Fibroblast of the aortic adventitia (primary cell): Measurements from ENCODE around the gene PPFIBP2. TPM values are rescaled to one million over a fixed set of nuclear protein-coding genes. Genes with fewer than 3 reads are reported as not detected.

Experiments
- DNase-seq: peaks from one replicate; pipeline ENCODE4 v3.0.0-alpha.2; 2010; ENCODE audit warnings: low read depth
- H3K4me3 ChIP-seq: 2 replicates; pipeline ENCODE4 v1.5.1; 2011; ENCODE audit warnings: low read depth, mild to moderate bottlenecking, control low read depth, low read length, moderate library complexity
- total RNA-seq: library from RNA; depleted of rRNA; stranded (reverse); fragments of >200 nt; gene quantifications from 2 replicates; pipeline ENCODE4 v1.2.3, GENCODE V29; 2012; ENCODE audit warnings: low replicate concordance
- TF ChIP-seq, protein P1 (sequence below): IDR thresholded peaks from 2 replicates; pipeline ENCODE4 v1.5.1; 2011; ENCODE audit warnings: mild to moderate bottlenecking, low read length, control low read depth, inconsistent platforms; ENCODE audit not compliant: insufficient read depth

PPFIBP2 gene
- total RNA-seq, 1 donor: 11.7 TPM

DNA sequence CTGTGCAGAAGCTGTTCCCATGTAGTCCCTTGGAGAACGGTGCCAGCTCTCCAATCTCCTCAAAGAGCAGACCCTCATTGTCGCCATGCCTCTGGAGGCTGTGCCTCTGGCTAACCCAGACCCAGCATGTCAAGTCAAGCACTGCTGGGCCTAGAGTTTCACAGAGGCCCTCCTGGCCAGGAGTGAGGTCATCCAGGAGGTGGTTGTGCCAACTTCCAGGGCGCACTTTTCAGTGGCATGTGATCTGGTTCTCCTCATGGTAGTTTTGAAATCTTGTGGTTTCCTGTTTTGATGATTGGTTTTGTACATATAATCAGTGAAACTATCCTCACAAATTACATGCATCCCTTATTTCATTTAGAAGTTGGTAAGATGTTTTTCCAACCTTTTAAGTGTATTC, 78.9 kb downstream of the PPFIBP2 start:
- DNase-seq: peak; percentile 85
- no peak overlapping the region for H3K4me3 ChIP-seq
- TF ChIP-seq, protein P1, sequence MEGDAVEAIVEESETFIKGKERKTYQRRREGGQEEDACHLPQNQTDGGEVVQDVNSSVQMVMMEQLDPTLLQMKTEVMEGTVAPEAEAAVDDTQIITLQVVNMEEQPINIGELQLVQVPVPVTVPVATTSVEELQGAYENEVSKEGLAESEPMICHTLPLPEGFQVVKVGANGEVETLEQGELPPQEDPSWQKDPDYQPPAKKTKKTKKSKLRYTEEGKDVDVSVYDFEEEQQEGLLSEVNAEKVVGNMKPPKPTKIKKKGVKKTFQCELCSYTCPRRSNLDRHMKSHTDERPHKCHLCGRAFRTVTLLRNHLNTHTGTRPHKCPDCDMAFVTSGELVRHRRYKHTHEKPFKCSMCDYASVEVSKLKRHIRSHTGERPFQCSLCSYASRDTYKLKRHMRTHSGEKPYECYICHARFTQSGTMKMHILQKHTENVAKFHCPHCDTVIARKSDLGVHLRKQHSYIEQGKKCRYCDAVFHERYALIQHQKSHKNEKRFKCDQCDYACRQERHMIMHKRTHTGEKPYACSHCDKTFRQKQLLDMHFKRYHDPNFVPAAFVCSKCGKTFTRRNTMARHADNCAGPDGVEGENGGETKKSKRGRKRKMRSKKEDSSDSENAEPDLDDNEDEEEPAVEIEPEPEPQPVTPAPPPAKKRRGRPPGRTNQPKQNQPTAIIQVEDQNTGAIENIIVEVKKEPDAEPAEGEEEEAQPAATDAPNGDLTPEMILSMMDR: no peak

DNA sequence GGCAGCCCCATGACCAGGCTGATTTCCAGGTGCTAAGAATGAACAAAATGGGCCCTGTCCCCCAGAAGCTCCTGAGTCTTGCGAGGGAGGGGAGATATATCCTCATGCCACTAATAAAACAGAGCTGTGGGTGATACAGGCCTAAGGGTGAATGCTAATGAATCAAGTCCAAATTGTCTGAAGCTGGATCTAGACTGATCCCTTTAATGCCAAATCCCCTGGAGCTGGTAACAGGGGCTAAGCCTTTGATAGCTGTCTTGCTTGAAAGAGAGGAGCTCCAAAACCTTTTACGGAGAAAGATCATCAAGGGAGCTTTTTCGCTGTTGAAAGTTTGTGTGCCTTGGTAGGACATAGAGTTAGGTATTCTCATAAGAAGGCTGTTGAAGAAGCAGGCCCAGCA, 79.7 kb downstream of the PPFIBP2 start:
- no peak for DNase-seq
- H3K4me3 ChIP-seq: no peak overlapping the region
- TF ChIP-seq, protein P1: no peak

DNA sequence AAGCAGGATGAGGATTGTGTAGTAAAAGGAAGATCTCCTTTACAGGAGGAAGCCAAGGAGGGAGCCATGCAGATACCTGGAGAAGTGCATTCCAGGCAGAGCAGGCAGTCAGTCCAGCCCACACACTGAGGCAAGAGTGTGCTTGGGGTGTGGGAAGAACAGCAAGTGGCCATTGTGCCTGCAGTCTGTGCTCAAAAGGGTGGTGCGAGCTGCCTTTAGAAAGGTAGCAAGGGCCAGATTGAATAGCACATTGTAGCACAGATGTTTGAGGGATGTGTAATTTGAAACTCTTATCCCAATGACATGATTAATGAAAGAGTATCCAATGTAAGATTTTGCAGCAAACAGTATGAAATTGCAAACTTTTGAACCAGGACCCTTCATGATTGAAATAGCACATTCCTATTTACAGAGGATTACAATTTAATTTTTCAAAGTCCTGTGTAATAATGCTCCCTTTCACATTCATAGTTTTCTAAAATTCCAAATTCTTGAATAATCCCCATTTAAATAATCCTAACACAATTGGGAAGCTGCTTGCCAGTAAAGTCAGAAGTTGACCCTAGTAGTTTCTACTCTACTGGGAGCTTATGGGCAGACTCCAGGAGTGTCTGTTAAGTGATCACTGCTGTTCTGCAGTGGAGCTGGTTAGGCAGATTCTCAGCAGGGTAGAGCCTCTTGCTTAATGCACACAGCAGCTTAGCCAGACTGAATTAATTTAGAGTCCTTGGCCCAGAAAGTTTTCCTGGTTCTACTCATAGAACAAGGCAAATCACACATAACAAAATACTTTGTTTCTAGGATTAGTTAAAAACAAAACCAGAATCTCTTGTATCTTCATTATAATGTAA, 81.4 kb downstream of the PPFIBP2 start:
- peak; percentile 88 for DNase-seq
- no peak overlapping the region for H3K4me3 ChIP-seq
- TF ChIP-seq, protein P1: no peak

DNA sequence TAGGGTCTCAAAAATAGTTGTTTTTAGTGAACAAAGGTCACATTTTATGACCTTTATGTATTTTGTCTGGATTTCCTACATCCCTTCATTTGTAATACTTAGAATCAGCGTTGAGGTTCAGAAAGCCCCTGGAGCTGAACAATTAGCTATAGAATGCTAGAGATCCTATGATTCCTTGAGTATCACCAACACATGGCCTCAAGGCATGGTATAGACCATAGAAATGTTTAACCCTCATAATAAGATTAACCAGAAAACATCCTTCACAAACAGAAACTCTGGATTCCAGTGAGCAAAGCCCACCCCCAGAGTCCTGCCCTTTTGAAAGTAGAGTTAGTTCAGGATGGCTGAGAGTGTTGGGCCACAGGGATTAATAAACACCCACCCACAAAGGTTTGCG, 82.2 kb downstream of the PPFIBP2 start:
- H3K4me3 ChIP-seq: no peak overlapping the region
- TF ChIP-seq, protein P1: no peak
- DNase-seq: no peak

DNA sequence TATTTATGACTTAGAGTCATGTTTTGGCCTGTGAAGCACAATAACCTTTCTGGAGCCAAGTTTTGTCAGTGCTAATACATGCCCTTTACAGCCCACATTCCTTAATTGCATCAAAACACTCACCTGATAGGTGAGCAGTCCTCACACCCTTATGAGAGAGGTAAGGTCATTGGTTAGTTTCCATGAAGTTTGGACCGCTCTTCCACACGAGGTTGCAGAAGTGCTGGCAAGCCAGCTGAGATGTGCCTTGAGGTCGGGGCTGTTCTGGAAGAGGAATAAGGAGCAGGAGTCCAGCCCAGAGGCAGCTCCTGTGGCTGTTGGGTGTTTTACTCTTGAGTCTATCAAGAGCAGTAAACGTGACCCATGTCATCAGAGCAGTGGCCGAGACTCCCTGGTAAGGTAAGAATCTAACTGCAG, 83.2 kb downstream of the PPFIBP2 start:
- H3K4me3 ChIP-seq: no peak overlapping the region
- TF ChIP-seq, protein P1: no peak
- DNase-seq: no peak

DNA sequence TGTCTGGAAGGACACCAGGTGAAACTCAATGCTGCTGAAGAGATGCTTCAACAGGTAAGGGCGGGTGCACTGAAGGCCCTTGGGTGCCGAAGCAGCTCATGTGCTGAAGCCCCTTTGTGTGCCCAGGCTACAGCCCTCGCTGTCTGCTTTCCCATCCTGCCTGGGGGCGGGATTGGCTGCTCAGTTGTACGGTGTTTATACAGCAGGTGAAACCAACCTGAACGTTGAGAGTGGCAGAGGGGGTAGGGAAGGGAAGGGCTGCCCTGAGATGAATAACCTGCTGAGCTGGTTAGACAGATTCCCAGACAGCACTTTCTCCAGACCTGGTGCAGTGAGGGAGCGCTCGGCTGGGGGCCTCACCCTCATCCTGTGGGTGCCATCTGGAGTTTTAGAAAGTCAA, 83.8 kb downstream of the PPFIBP2 start:
- no peak for DNase-seq
- H3K4me3 ChIP-seq: no peak overlapping the region
- TF ChIP-seq, protein P1: no peak
